Loucy (cell line): Measurements from ENCODE around the gene NTSR2.
A peak's percentile ranks its signal among the peaks of the same experiment; 100 is the strongest.

ENCODE experiments used
- CTCF ChIP-seq: fragments of 200-600 bp; sonication (generic); conservative IDR thresholded peaks from 2 replicates; pipeline ENCODE4 v1.5.1; 2014; ENCODE audit warnings: mild to moderate bottlenecking, antibody characterized with exemption, low read length
- EZH2phosphoT487 ChIP-seq: fragments of 200-600 bp; IDR thresholded peaks from 2 replicates; pipeline ENCODE4 v1.6.1; 2018; ENCODE audit warnings: antibody characterized with exemption, mild to moderate bottlenecking, moderate library complexity, borderline replicate concordance

DNA sequence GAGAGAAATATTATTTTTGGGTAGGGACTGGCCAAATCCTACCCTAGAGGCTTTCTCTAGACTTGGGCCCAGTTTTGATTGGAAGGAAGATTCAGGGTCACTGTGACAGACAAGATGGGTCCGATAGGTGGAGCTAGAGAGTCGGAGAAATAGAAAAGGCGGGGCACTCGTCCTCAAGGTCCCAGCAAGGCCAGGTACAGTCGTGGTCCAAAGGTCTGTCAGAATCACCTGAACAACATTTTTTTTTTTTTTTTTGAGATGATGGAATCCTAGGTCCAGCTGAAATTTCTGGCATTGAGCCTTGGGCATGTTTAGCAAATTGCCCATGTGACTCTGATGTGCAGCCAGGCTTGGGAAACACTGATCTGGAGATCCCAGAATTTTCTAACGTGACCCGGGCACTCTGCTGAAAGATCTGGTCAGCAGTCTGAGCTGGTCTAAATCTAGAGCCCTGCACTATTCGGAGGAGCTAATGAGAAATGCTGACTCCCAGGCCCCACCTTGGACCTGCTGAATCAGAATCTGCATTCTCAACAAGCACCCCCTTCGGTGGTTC, 23.0 kb upstream of the NTSR2 start:
- TF ChIP-seq CTCF, result peak; percentile 91
- no peak for TF ChIP-seq EZH2phosphoT487
